GM12874 (cell line): ENCODE measurements around the gene ANKFN1.

Experiments used
- TF ChIP-seq, protein P1 (sequence below): IDR thresholded peaks from 2 replicates; pipeline ENCODE4 v1.5.1; 2011; ENCODE audit warnings: low read depth, mild to moderate bottlenecking, control low read depth, low read length, moderate library complexity; ENCODE audit not compliant: insufficient read depth

ANKFN1 gene

DNA sequence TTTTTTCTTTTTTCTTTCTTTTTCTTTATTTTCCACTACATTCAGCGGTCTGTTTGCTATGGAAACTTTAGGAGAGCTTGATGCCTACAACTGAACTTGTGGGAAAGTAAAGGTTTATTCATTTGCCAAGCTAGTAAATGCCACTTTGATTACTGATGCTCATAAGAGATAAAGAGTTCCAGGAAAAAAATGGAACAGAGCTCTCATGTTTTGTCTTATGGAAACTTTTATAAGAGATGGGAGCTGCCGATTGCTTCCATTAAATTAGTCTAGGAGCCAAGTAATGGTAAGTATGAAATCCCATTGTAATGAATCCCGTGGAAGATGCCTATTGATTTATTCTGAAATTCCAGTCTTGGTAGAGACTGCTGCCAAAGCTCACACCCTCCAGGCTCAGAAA is 7.1 kb downstream of the ANKFN1 start:
- TF ChIP-seq, protein P1, sequence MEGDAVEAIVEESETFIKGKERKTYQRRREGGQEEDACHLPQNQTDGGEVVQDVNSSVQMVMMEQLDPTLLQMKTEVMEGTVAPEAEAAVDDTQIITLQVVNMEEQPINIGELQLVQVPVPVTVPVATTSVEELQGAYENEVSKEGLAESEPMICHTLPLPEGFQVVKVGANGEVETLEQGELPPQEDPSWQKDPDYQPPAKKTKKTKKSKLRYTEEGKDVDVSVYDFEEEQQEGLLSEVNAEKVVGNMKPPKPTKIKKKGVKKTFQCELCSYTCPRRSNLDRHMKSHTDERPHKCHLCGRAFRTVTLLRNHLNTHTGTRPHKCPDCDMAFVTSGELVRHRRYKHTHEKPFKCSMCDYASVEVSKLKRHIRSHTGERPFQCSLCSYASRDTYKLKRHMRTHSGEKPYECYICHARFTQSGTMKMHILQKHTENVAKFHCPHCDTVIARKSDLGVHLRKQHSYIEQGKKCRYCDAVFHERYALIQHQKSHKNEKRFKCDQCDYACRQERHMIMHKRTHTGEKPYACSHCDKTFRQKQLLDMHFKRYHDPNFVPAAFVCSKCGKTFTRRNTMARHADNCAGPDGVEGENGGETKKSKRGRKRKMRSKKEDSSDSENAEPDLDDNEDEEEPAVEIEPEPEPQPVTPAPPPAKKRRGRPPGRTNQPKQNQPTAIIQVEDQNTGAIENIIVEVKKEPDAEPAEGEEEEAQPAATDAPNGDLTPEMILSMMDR: no peak

DNA sequence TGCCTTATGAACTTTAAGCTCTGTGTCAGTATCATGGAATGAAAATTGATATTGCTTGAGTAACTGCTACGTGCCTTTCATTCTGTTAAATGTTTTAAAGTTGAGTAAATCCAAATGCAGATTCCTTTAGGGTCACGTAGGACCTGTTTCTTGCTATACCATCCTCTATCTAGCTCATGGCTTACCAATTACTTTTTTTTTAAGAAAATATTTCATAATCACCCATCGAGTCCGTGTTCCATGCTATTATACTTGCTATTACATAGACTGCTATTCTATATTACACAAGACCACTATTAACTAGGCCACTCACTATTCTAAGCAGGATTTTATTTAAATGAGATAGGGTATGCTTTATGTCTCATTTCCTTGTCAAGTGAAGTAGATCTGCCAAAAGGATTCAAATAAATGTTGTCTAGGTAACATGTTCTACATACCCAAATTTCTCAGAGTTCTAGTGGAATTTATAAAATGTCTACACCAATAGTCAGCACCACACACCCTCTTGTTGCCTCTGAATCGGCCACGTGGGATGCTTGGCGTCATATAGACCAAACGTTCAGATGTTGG is 11.9 kb downstream of the ANKFN1 start:
- TF ChIP-seq, protein P1: no peak

DNA sequence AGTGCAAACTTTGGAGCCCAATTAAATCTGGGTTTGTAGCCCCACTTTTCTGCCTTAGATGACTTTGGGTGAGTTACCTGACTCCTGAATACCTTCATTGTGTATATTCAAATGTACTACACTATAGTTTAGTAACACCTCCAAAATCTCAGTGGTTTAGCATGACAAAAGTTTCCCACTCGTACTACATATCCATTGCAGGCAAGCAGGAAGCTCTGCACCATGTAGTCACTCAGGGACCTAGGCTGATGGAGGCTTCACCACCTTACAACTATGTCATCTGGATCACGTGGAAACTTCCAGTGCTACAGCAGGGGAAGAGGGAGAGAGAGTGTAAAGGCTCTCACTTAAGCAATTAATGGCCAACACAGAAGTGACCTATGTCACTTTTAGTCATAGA is 14.2 kb downstream of the ANKFN1 start:
- TF ChIP-seq, protein P1: no peak

DNA sequence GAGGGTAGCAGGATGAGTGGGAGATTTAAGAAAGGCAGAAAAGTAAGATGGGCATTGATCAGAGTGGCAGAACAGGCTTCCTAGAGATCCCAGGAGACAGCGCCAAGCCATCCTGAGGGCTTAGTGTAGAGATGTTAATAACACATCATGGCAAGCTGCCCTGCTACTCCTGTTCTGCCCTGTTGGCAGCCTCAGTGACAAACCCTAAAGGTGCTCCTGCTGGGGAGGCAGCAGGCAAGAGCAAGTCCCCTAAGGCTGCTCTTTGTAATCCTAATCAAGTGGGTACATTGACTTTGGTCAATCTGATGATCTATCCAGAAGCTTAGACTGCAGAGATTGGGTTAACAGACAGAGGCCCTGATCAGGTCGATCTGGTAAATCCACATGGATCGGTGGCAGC is 16.3 kb downstream of the ANKFN1 start:
- TF ChIP-seq, protein P1: no peak

DNA sequence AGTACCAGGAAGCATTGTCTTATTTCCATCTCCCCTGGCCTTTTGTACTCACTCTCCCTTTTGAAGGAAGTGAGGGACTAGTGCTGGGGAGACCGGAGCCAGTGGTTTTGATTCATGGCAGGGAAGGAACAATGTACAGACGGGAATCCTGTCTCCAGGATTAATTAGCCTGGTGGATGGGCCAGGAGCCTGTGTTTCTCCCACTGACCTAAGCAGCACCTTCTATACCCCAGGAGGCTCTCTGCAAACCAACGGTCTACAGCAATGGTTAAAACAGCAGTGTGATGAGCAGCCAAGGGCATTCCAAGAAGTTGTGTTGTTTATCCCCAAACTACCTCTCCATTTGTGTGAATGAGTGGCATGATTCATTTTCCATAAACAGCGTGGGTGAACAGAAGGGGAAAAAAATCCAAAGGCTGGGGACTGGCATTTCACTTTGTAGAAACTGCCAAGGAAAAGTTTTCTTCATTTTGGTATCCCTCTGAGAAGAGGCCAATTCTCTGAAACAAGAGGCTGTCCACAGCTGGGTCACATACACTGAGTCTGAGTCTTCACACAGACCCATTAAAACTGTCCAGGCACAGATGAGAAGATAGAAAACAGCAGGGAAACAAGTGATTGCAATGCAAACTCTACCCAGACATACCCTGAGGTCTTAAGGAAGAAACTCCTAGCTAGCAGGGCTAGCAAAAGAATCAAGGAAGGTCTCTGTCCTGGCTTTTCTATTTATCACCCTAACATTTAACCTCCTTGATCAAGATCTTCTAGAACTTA is 18.1 kb downstream of the ANKFN1 start:
- TF ChIP-seq, protein P1: no peak

DNA sequence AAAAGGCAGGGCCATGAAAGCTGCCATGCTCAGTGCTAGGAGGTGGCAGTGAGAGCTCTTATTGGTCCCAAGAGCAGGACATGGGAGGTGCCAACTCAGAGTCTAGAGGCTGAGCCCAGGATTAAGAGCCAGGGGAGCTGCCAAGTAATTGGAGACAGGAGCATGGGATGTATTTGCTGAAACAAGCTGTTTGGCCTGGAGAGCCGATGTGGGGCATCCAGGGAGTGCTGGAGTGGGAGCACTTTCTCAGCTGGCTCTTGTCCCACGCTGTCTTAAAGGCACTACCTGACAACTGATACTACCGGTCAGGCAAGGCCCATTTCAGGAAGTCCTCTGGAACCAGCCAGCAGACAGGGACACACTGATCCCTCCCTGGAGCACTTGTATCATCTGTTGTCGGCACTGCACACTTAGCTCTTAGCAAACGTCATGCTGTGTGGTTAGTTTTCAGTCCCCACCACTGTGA is 19.3 kb downstream of the ANKFN1 start:
- TF ChIP-seq, protein P1: no peak

DNA sequence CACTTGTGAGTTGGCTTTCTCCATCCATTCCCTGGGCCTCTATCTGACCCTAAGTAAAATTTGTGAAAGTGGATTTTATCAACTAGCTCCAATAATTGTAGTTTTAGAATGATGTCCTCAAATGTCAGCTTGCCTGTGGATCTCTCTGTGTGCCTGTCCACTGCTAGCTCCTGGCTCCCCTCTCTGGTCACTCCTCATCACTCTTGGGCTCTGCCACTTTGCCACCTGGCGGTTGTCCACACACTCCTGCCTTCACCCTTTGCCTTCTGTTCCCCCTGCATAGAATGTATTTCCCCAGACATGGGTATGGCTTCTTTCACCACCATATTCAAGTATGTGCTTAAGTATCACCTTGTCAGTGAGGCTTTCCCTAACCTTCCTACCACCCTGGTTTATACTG is 19.8 kb downstream of the ANKFN1 start:
- TF ChIP-seq, protein P1: no peak
